ENCODE measurements around the gene EXOC4.

EXOC4 gene

GRCh38 chr7:134018306-134018705 lies 765.4 kb downstream of the EXOC4 start:
- no peaks in the 10 kb centered on the region for H3K27me3 ChIP-seq (ENCODE audit: insufficient read depth, low read length, poor library complexity)
- no peaks in the 10 kb centered on the region for H3K36me3 ChIP-seq (ENCODE audit: control insufficient read depth, insufficient read depth, low read length)
- no peak overlapping the region for H3K4me2 ChIP-seq (ENCODE audit: low read length)
- WGBS (ENCODE audit: extremely low coverage, insufficient coverage, low lambda C conversion rate) = no CpG with 5 or more reads among the region's 3 CpGs
- no peak overlapping the region for H4K8ac ChIP-seq (ENCODE audit: low read depth, low read length)
- no peak overlapping the region for H3K23ac ChIP-seq (ENCODE audit: low read length)
- no peak overlapping the region for H3K27ac ChIP-seq (ENCODE audit: low read depth, low read length)
- H2BK120ac ChIP-seq (ENCODE audit: low read depth, low read length) = no peak overlapping the region
- H3K56ac ChIP-seq (ENCODE audit: low read length) = no peak overlapping the region
- no peak for DNase-seq
- no peak overlapping the region for H3K9ac ChIP-seq (ENCODE audit: low read length)
- no peak overlapping the region for H2BK15ac ChIP-seq (replicated peaks; ENCODE audit: low read depth)
- no peak overlapping the region for H2AK5ac ChIP-seq (ENCODE audit: low read length)
- no peak overlapping the region for H3K4ac ChIP-seq (ENCODE audit: low read depth, low read length)
- no peak overlapping the region for H2BK5ac ChIP-seq (ENCODE audit: low read length)
- no peaks in the 10 kb centered on the region for H3K79me1 ChIP-seq (ENCODE audit: low read length)
- H3K18ac ChIP-seq (ENCODE audit: low read length) = no peak overlapping the region
- no peaks in the 10 kb centered on the region for H3K79me2 ChIP-seq (ENCODE audit: control insufficient read depth, insufficient read depth, low read length)
- H3K4me3 ChIP-seq (ENCODE audit: low read length) = no peak overlapping the region
- H4K5ac ChIP-seq (ENCODE audit: low read length) = no peak overlapping the region
- no peaks in the 10 kb centered on the region for H3K4me1 ChIP-seq (ENCODE audit: control insufficient read depth, low read depth, low read length)

- no peak overlapping the region for H2AK5ac ChIP-seq (ENCODE audit: low read length)
- no peak overlapping the region for H3K4ac ChIP-seq (ENCODE audit: low read depth, low read length)
- H3K23ac ChIP-seq (ENCODE audit: low read length) = no peak overlapping the region
- no peak overlapping the region for H3K56ac ChIP-seq (ENCODE audit: low read length)
- H3K27ac ChIP-seq (ENCODE audit: low read depth, low read length) = no peak overlapping the region
- no peak overlapping the region for H3K4me2 ChIP-seq (ENCODE audit: low read length)
- no peak overlapping the region for H3K18ac ChIP-seq (ENCODE audit: low read length)
- no peak for DNase-seq
- no peak overlapping the region for H4K8ac ChIP-seq (ENCODE audit: low read depth, low read length)
- H2BK5ac ChIP-seq (ENCODE audit: low read length) = no peak overlapping the region
- H3K4me3 ChIP-seq (ENCODE audit: low read length) = no peak overlapping the region
- no peaks in the 10 kb centered on the region for H3K36me3 ChIP-seq (ENCODE audit: control insufficient read depth, insufficient read depth, low read length)
- H2BK120ac ChIP-seq (ENCODE audit: low read depth, low read length) = no peak overlapping the region
- no peaks in the 10 kb centered on the region for H3K27me3 ChIP-seq (ENCODE audit: insufficient read depth, low read length, poor library complexity)
- H3K79me2 ChIP-seq (ENCODE audit: control insufficient read depth, insufficient read depth, low read length) = no peaks in the 10 kb centered on the region
- no CpG with 5 or more reads among the region's 2 CpGs for WGBS (ENCODE audit: extremely low coverage, insufficient coverage, low lambda C conversion rate)
- H3K79me1 ChIP-seq (ENCODE audit: low read length) = no peaks in the 10 kb centered on the region
- no peak overlapping the region for H3K9ac ChIP-seq (ENCODE audit: low read length)
- no peaks in the 10 kb centered on the region for H3K4me1 ChIP-seq (ENCODE audit: control insufficient read depth, low read depth, low read length)
- no peak overlapping the region for H4K5ac ChIP-seq (ENCODE audit: low read length)
- no peak overlapping the region for H2BK15ac ChIP-seq (replicated peaks; ENCODE audit: low read depth)
Observed at GRCh38 chr7:134019251-134019650, 766.4 kb downstream of the EXOC4 start.

- no peak overlapping the region for H3K9ac ChIP-seq (ENCODE audit: low read length)
- no CpG with 5 or more reads among the region's 1 CpG for WGBS (ENCODE audit: extremely low coverage, insufficient coverage, low lambda C conversion rate)
Observed at GRCh38 chr7:134021836-134022235, 769.0 kb downstream of the EXOC4 start.

GRCh38 chr7:134022286-134022911 lies 769.5 kb downstream of the EXOC4 start:
- no peaks in the 10 kb centered on the region for H3K79me1 ChIP-seq (ENCODE audit: low read length)
- no peak overlapping the region for H4K8ac ChIP-seq (ENCODE audit: low read depth, low read length)
- no peak overlapping the region for H3K18ac ChIP-seq (ENCODE audit: low read length)
- no peak overlapping the region for H3K27ac ChIP-seq (ENCODE audit: low read depth, low read length)
- WGBS (ENCODE audit: extremely low coverage, insufficient coverage, low lambda C conversion rate) = no CpG with 5 or more reads among the region's 1 CpG
- H3K9ac ChIP-seq (ENCODE audit: low read length) = no peak overlapping the region
- H3K56ac ChIP-seq (ENCODE audit: low read length) = no peak overlapping the region
- DNase-seq = no peak
- no peak overlapping the region for H2BK15ac ChIP-seq (replicated peaks; ENCODE audit: low read depth)
- no peak overlapping the region for H3K4me3 ChIP-seq (ENCODE audit: low read length)
- H3K4me1 ChIP-seq (ENCODE audit: control insufficient read depth, low read depth, low read length) = no peaks in the 10 kb centered on the region
- H3K4ac ChIP-seq (ENCODE audit: low read depth, low read length) = no peak overlapping the region
- H2BK120ac ChIP-seq (ENCODE audit: low read depth, low read length) = no peak overlapping the region
- H4K5ac ChIP-seq (ENCODE audit: low read length) = no peak overlapping the region
- no peak overlapping the region for H2BK5ac ChIP-seq (ENCODE audit: low read length)
- no peak overlapping the region for H3K23ac ChIP-seq (ENCODE audit: low read length)
- no peaks in the 10 kb centered on the region for H3K79me2 ChIP-seq (ENCODE audit: control insufficient read depth, insufficient read depth, low read length)
- H3K4me2 ChIP-seq (ENCODE audit: low read length) = no peak overlapping the region
- no peak overlapping the region for H2AK5ac ChIP-seq (ENCODE audit: low read length)
- H3K27me3 ChIP-seq (ENCODE audit: insufficient read depth, low read length, poor library complexity) = no peaks in the 10 kb centered on the region
- H3K36me3 ChIP-seq (ENCODE audit: control insufficient read depth, insufficient read depth, low read length) = no peaks in the 10 kb centered on the region

More at GRCh38 chr7:134021836-134022235, 769.0 kb downstream of the EXOC4 start:
- Histone ChIP-seq H3K4me3 (ENCODE audit: low read length) (no peak overlapping the region), H3K4ac (ENCODE audit: low read depth, low read length) (no peak overlapping the region), H4K5ac (ENCODE audit: low read length) (no peak overlapping the region), H2BK15ac (replicated peaks; ENCODE audit: low read depth) (no peak overlapping the region), H3K79me1 (ENCODE audit: low read length) (no peaks in the 10 kb centered on the region), H3K27me3 (ENCODE audit: insufficient read depth, low read length, poor library complexity) (no peaks in the 10 kb centered on the region), H3K27ac (ENCODE audit: low read depth, low read length) (no peak overlapping the region), H3K79me2 (ENCODE audit: control insufficient read depth, insufficient read depth, low read length) (no peaks in the 10 kb centered on the region), H2AK5ac (ENCODE audit: low read length) (no peak overlapping the region), H3K56ac (ENCODE audit: low read length) (no peak overlapping the region), H3K4me1 (ENCODE audit: control insufficient read depth, low read depth, low read length) (no peaks in the 10 kb centered on the region), H3K4me2 (ENCODE audit: low read length) (no peak overlapping the region), H3K18ac (ENCODE audit: low read length) (no peak overlapping the region), H3K23ac (ENCODE audit: low read length) (no peak overlapping the region), H3K36me3 (ENCODE audit: control insufficient read depth, insufficient read depth, low read length) (no peaks in the 10 kb centered on the region), H4K8ac (ENCODE audit: low read depth, low read length) (no peak overlapping the region), H2BK120ac (ENCODE audit: low read depth, low read length) (no peak overlapping the region), H2BK5ac (ENCODE audit: low read length) (no peak overlapping the region)
- no peak for DNase-seq

- Histone ChIP-seq H3K27ac (ENCODE audit: low read depth, low read length) (no peak overlapping the region), H3K79me2 (ENCODE audit: control insufficient read depth, insufficient read depth, low read length) (no peaks in the 10 kb centered on the region), H3K18ac (ENCODE audit: low read length) (no peak overlapping the region), H4K8ac (ENCODE audit: low read depth, low read length) (no peak overlapping the region), H3K27me3 (ENCODE audit: insufficient read depth, low read length, poor library complexity) (no peaks in the 10 kb centered on the region), H3K79me1 (ENCODE audit: low read length) (no peaks in the 10 kb centered on the region), H2AK5ac (ENCODE audit: low read length) (no peak overlapping the region), H3K9ac (ENCODE audit: low read length) (no peak overlapping the region), H3K4ac (ENCODE audit: low read depth, low read length) (no peak overlapping the region), H3K36me3 (ENCODE audit: control insufficient read depth, insufficient read depth, low read length) (no peaks in the 10 kb centered on the region), H4K5ac (ENCODE audit: low read length) (no peak overlapping the region), H3K56ac (ENCODE audit: low read length) (no peak overlapping the region), H2BK5ac (ENCODE audit: low read length) (no peak overlapping the region), H3K4me2 (ENCODE audit: low read length) (no peak overlapping the region), H3K4me1 (ENCODE audit: control insufficient read depth, low read depth, low read length) (no peaks in the 10 kb centered on the region), H3K4me3 (ENCODE audit: low read length) (no peak overlapping the region), H3K23ac (ENCODE audit: low read length) (no peak overlapping the region), H2BK120ac (ENCODE audit: low read depth, low read length) (no peak overlapping the region), H2BK15ac (replicated peaks; ENCODE audit: low read depth) (no peak overlapping the region)
- no CpG with 5 or more reads among the region's 2 CpGs for WGBS (ENCODE audit: extremely low coverage, insufficient coverage, low lambda C conversion rate)
- DNase-seq = no peak
Observed at GRCh38 chr7:134024739-134025138, 771.9 kb downstream of the EXOC4 start.

- H2BK5ac ChIP-seq (ENCODE audit: low read length) = no peak overlapping the region
- H2BK120ac ChIP-seq (ENCODE audit: low read depth, low read length) = no peak overlapping the region
- H3K23ac ChIP-seq (ENCODE audit: low read length) = no peak overlapping the region
- no peak overlapping the region for H3K27ac ChIP-seq (ENCODE audit: low read depth, low read length)
- H4K5ac ChIP-seq (ENCODE audit: low read length) = no peak overlapping the region
- H3K79me1 ChIP-seq (ENCODE audit: low read length) = no peaks in the 10 kb centered on the region
- H4K8ac ChIP-seq (ENCODE audit: low read depth, low read length) = no peak overlapping the region
- H3K36me3 ChIP-seq (ENCODE audit: control insufficient read depth, insufficient read depth, low read length) = no peaks in the 10 kb centered on the region
- H2BK15ac ChIP-seq (replicated peaks; ENCODE audit: low read depth) = no peak overlapping the region
- H2AK5ac ChIP-seq (ENCODE audit: low read length) = no peak overlapping the region
- DNase-seq = peak; percentile 80
- no peak overlapping the region for H3K4me3 ChIP-seq (ENCODE audit: low read length)
- H3K27me3 ChIP-seq (ENCODE audit: insufficient read depth, low read length, poor library complexity) = no peaks in the 10 kb centered on the region
- no peak overlapping the region for H3K9ac ChIP-seq (ENCODE audit: low read length)
- H3K79me2 ChIP-seq (ENCODE audit: control insufficient read depth, insufficient read depth, low read length) = no peaks in the 10 kb centered on the region
- no peak overlapping the region for H3K18ac ChIP-seq (ENCODE audit: low read length)
- H3K4ac ChIP-seq (ENCODE audit: low read depth, low read length) = no peak overlapping the region
- WGBS (ENCODE audit: extremely low coverage, insufficient coverage, low lambda C conversion rate) = no CpG with 5 or more reads among the region's 4 CpGs
- no peak overlapping the region for H3K4me2 ChIP-seq (ENCODE audit: low read length)
- H3K56ac ChIP-seq (ENCODE audit: low read length) = no peak overlapping the region
- no peaks in the 10 kb centered on the region for H3K4me1 ChIP-seq (ENCODE audit: control insufficient read depth, low read depth, low read length)
Observed at GRCh38 chr7:134028853-134029252, 776.0 kb downstream of the EXOC4 start.
